Left lobe of liver (tissue), 1 donor: ENCODE data around the gene NLRP2B. TPM values are rescaled to one million over a fixed set of nuclear protein-coding genes. Genes with fewer than 3 reads are reported as not detected.

Experiments used
- total RNA-seq: library from RNA; stranded (reverse); gene quantifications from one replicate; pipeline ENCODE4 v1.2.1, GENCODE V29; 2021
- donor health status: DM: no; HTN: yes; CAD: no.

NLRP2B gene
- total RNA-seq, 1 donor from 2014 or later: 0.05 TPM

Other genes with a start within 250 kb of the NLRP2B start
- gene ZXDB, start 88.2 kb downstream of the NLRP2B start, total RNA-seq: 4.3 TPM
- gene ZXDA, start 230.2 kb upstream of the NLRP2B start, total RNA-seq: 1.4 TPM